Renal cortex interstitium (tissue), 15 donors: ENCODE data around the gene CFAP299. TPM values are rescaled to one million over a fixed set of nuclear protein-coding genes. Genes with fewer than 3 reads are reported as not detected.
"Not testable (repeated sequence)": the region's sequence is repeated elsewhere in the genome, so short reads cannot be mapped to it uniquely, and the experiment has no call there.

Experiments used
- DNase-seq, 11 donors: peaks; one replicate each; pipeline ENCODE4 v3.0.0-alpha.2; 2013; ENCODE audit warnings: low read depth in 9 of 11, low spot score in 4 of 11; ENCODE audit errors: extremely low read depth in 1 of 11
- long read RNA-seq, 16 experiments: transcript quantifications; one replicate each; lab custom pipeline, GENCODE V29; 2026
- polyA plus RNA-seq, 3 donors: library from polyadenylated mRNA; unstranded; fragments of 120-200 nt; gene quantifications; one replicate each; pipeline ENCODE4 v1.2.1, GENCODE V29; 2013; ENCODE audit not compliant: insufficient read length in 3 of 3

CFAP299 gene
- polyA plus RNA-seq: 1 to 10 TPM in 1 of 3 donors, under 1 TPM in 2; 0.45 to 1.2 (median 0.49) TPM
- long read RNA-seq, donor 1: 0 reads
- long read RNA-seq, donor 2: 0 reads
- long read RNA-seq, donor 3: 0 reads
- long read RNA-seq, donor 4: 0 reads
- long read RNA-seq, donor 5: 0 reads
- long read RNA-seq, donor 6, partial matches to known transcripts: 0 of 1 reads
- long read RNA-seq, donor 6, other reads (novel, unspliced or antisense): 0 of 1 reads
- long read RNA-seq, donor 7: 0 reads
- long read RNA-seq, donor 8: 0 reads
- long read RNA-seq, donor 9: 0 reads
- long read RNA-seq, donor 10: 0 reads
- long read RNA-seq, donor 11: 0 reads
- long read RNA-seq, donor 12: 0 reads
- long read RNA-seq, donor 13: 0 reads
- long read RNA-seq, donor 14: 0 reads
- long read RNA-seq, donor 15: 0 reads
- long read RNA-seq, donor 16: 0 reads

DNA sequence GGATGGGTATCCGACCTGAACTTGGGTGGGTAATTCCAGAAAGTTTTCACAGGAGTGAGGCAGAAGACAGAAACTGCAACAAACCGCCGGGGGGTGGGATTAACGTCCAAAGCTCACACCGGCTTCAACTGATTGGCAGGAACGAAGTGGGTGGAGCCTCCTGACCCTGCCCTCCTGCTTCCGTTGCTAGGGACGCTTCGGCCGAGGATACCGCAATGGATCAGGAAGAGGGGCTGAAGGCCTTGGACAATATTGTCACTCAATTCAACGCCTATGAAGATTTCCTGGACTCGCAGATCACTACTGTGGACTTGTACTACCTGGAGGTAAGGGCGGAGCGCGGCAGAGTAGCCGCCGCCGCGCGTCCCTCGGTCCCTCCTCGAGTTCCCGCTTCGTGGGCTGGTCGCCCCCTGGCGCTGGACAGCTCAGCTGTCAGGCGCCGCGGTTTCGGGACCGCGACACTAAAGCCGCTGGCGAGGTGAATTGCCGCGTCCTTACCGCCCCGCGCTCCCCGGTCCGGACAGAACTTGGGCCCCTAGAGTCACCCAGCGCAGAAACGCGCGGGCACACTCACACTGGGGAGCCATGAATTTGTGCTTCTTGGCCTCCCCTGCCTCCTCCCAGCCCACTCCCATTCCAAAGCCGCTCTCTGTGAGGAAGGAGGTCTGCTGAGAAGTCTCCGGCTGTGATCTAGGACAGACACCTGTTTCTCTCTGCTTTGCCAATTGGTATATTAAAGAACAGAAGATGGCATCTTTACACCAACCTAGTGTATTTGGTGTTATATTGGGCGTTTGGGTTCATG is at the start of gene CFAP299:
Gene CFAP299 (plus strand): TSS at position 177 of the 805 bp plus-strand sequence.
- peak; percentile 59 to 86 (median 78) for DNase-seq

- no peak for DNase-seq
Measured at GRCh38 chr4:80286451-80286850, 49.1 kb upstream of the CFAP299 start.

- not testable (repeated sequence) for DNase-seq
Measured at GRCh38 chr4:80290665-80291064, 44.9 kb upstream of the CFAP299 start.

DNA sequence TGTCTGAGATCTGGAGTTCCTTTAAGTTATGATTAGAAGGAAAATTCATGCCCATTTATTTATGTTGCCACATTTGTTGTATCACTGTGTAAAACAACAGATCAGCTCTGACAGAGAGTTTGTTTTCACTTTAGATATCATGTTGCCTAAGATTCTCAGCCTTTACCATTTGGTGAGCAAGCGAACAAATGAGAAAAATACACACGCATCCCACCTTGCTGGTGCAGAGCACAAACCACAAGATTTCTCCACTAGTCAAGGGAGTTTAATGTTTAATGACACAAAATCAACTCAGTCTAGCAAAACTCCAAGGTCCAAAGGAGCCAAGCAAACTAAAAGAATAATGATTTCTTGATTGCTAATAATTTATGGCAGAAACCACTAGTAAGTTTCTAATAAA is 41.3 kb upstream of the CFAP299 start:
- DNase-seq: peak in 1 of 11 donors; percentile 6

DNA sequence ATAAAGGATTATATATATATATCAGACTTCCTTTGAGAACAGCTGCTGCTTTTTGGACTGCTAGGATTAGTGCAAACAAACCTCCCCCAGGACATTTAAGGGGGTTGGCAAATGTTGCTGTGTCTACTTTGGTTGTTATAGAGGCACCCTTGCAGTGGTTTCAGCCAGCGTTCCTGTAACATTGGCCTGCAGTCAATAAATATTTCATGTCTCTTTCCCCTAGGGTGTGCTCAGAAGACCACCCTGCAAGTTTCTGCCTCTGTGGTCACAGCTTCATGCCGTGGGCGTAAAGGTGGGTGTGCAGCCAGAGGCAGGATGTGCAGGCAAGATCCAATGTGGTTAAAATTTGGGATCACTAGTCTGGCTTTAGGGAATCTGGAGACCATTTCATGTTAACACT is 40.2 kb upstream of the CFAP299 start:
- DNase-seq: no peak

- DNase-seq: no peak
Measured at GRCh38 chr4:80295826-80296225, 39.7 kb upstream of the CFAP299 start.

DNA sequence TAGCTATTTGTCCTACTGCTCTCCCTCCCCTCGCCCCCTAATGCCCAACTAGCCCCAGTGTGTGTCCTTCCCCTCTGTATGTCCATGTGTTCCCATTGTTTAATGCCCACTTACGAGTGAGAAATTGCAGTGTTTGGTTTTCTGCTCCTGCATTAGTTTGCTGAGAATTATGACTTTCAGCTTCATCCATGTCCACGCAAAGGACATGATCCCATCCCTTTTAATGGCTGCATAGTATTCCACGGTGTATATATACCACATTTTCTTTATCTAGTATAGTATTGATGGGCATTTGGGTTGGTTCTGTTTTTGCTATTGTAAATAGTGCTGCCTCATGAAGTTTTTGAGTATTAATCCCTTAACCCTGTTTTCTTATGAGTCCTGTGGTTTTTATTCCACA is 33.6 kb upstream of the CFAP299 start:
- DNase-seq: no peak

GRCh38 chr4:80302616-80303223 is 32.8 kb upstream of the CFAP299 start:
- no peak for DNase-seq

- DNase-seq: no peak
Measured at GRCh38 chr4:80305466-80305865, 30.1 kb upstream of the CFAP299 start.

- no peak for DNase-seq
Measured at GRCh38 chr4:80306260-80306659, 29.3 kb upstream of the CFAP299 start.

DNA sequence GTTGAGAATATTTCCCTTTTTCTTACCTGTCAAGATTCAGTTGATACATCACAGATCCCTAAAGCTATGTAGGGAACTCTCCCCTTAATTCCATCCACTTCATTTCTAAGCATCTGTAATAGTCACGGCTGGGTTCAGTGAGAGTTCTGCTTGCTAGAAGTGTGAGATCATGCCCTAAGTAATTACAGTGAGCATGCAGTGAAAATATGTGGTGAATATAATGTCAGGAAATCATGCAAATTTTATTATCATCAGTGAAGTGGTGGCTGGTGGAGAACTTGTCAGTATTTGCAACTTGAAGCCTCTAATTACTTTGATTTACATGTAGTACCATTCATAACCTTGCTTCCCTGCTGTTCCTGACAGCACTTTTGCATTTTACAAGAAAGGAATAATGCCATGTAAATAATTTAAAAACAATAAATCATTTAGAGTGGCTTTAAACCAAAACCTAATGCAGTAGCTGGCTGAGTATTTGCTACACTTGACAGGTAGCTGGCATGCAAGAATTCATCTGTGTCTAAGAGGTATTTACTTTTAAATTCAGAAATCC is 28.3 kb upstream of the CFAP299 start:
- DNase-seq: no peak

DNA sequence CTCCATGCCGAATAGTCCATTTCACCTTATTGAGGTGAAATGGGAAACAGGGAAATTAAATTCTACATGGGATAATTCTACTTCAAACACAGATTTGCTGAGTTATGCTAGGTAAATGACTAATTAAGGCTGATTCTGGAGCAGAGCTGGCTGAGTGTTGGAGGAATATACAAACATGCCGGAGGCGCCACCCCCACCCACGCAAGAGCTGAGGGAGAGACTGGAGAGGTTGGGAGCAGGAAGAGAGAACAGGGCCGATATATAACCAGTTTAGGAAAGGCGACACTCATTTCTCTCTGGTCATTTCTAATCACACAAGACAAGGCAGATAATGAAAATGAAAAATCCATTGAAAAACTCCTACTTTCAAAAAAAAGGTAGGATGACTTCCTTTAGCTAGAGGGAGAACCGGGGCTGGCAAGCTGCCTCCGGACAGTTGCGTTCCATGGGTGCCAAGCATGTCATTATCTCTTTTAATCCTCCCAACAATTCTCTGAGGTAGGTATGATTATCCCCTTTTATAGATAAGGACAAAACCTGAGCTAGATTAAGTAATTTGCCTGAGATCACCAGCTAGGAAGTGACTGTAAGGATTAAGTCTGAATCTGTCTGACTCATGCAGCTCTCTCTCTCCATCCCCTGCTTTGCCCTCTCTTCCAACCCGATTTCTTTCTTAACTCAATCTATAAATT is 27.6 kb upstream of the CFAP299 start:
- no peak for DNase-seq

GRCh38 chr4:80308466-80308822 is 27.1 kb upstream of the CFAP299 start:
- no peak for DNase-seq

- DNase-seq: no peak
Measured at GRCh38 chr4:80309294-80310004, 26.1 kb upstream of the CFAP299 start.

DNA sequence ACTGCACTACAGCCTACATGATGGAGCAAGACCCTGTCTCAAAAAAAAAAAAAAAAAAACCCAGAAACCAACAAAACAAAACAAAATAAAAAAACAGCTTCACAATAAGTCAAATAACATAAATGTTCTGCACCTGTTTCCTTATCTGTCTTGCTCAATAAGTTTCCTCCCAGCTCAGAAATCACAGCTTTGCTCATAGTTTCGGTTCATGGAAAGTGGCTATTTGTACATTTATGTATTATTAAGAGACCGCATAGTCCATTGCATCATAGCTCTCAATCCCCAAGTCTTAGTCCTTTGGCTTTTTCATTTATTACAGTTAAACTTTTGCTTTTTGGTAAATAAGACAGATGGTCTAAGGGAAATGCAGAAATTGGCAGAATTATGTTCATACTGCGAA is 24.4 kb upstream of the CFAP299 start:
- DNase-seq: no peak

DNA sequence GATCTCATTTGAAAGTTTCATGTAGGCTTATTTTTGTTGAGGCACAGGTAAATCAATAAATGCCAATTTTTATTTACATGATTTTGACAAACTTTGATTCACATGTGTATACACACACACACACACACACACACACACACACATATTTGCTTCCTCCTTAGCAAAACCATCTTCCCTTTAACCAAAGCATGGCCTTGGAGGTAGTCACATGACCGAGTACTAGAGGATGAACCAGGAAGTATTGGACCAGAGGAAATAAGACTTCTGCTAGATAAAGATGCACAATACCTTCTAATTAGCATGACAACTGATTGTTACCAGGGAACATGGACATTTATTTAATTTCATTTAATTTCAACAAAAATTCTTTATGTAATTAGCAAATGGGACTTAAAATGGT is 23.4 kb upstream of the CFAP299 start:
- no peak for DNase-seq

DNA sequence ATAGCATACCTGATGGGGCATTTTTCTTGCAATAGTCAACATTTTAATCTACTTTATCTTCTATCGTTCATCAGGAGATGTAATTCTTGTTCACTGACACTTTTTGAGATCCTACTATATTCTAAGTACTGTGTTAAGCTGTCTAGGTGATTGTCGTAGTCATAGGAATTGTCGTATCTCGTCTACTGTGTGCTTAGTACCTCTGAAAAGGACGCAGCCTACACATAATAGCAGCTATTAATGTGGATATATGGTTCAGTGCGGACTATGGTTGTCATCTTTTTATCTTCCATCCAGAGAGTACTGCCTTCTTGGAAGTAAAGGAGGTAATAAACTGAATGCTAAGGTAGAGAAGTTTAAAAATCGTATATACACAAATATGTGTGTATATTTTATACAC is 21.9 kb upstream of the CFAP299 start:
- DNase-seq: no peak

GRCh38 chr4:80315848-80316247 is 19.7 kb upstream of the CFAP299 start:
- DNase-seq: not testable (repeated sequence)
